Transverse colon (tissue), 4 donors: ENCODE results near the gene RRAD. TPM values are rescaled to one million over a fixed set of nuclear protein-coding genes. Genes with fewer than 3 reads are reported as not detected.

Source experiments
- DNase-seq: peaks from one replicate; pipeline ENCODE4 v3.0.0-alpha.2; 2019
- H3K27ac ChIP-seq, 4 donors: fragments of 200-600 bp; sonication (generic); 2 replicates each; pipeline ENCODE4 v1.5.1; 2016 to 2018; ENCODE audit warnings: inconsistent platforms in 4 of 4
- H3K27me3 ChIP-seq: fragments of 200-600 bp; sonication (generic); 2 replicates; pipeline ENCODE4 v1.5.1; 2017; ENCODE audit warnings: inconsistent platforms
- H3K36me3 ChIP-seq, 4 donors: fragments of 200-600 bp; sonication (generic); 2 replicates each; pipeline ENCODE4 v1.5.1; 2017 to 2019; ENCODE audit warnings: inconsistent platforms in 4 of 4
- H3K4me1 ChIP-seq, 4 donors: fragments of 200-600 bp; sonication (generic); 2 replicates each; pipeline ENCODE4 v1.5.1; 2017 to 2020; ENCODE audit warnings: inconsistent platforms in 4 of 4
- H3K4me3 ChIP-seq, 4 donors: fragments of 200-600 bp; sonication (generic); 1 replicate in 1 of 4; 2 replicates in 3 of 4; pipeline versions ENCODE4 v1.5.1 to v1.6.1; 2017 to 2019; ENCODE audit warnings: inconsistent platforms in 4 of 4
- H3K9me3 ChIP-seq, 2 donors: fragments of 200-600 bp; sonication (generic); 2 replicates each; pipeline ENCODE4 v1.5.1; 2017 to 2019; ENCODE audit warnings: inconsistent platforms in 2 of 2
- EP300 ChIP-seq: sonication (generic); formaldehyde crosslinking; IDR thresholded peaks from one replicate; pipeline ENCODE4 v1.6.1; 2017; ENCODE audit warnings: antibody characterized with exemption, low read depth
- POLR2A ChIP-seq: fragments of 450-650 bp; IDR thresholded peaks from one replicate; pipeline ENCODE4 v1.6.1; 2016; ENCODE audit warnings: antibody characterized with exemption, mild to moderate bottlenecking, moderate library complexity
- POLR2AphosphoS5 ChIP-seq, 3 donors: sonication (generic); formaldehyde crosslinking; IDR thresholded peaks; one replicate each; pipeline ENCODE4 v1.6.1; 2016; ENCODE audit warnings: antibody characterized with exemption in 3 of 3
- WGBS, 2 donors: methylation state at CpG; one replicate each; pipeline ENCODE4 v1.1.5; 2018; ENCODE audit warnings: low coverage in 1 of 2; 5-methylcytosine and 5-hydroxymethylcytosine counted together
- in situ Hi-C, 4 donors: fragments of 200-750 bp; cut with MboI; loops; one replicate each; pipeline versions ENCODE4 v1.15.0 to v1.15.1; 2017; ENCODE audit warnings: low sequenced_read_pairs in 3 of 4, low pct_ligation_motif_present in 1 of 4, low pct_unique_long_range_greater_than_20kb in 1 of 4
- intact Hi-C: fragments of 100-400 bp; cut with DNase I; formaldehyde crosslinking; loops from one replicate; pipeline ENCODE4 v1.15.1; 2023; ENCODE audit warnings: low total_unique reads
- total RNA-seq, 4 donors: library from RNA; depleted of rRNA; stranded (reverse); fragments of >200 nt; gene quantifications; one replicate each; pipeline ENCODE4 v1.1.0, GENCODE V29; 2016
- TF ChIP-seq, protein P1 (sequence below), 5 experiments: fragments of 200-600 bp in 3 of 5; fragments of 450-650 bp in 2 of 5; sonication (generic) in 3 of 5; IDR thresholded peaks; 1 replicate in 2 of 5; 2 replicates in 3 of 5; pipeline ENCODE4 v1.5.1; 2016 to 2017; ENCODE audit warnings: antibody characterized with exemption in 5 of 5, inconsistent platforms in 3 of 5, mild to moderate bottlenecking in 2 of 5, moderate library complexity in 1 of 5

The RRAD gene
- total RNA-seq, 4 donors from 2014 or later: 3.5 to 15.3 (median 4.2) TPM; not detected in 1

DNA sequence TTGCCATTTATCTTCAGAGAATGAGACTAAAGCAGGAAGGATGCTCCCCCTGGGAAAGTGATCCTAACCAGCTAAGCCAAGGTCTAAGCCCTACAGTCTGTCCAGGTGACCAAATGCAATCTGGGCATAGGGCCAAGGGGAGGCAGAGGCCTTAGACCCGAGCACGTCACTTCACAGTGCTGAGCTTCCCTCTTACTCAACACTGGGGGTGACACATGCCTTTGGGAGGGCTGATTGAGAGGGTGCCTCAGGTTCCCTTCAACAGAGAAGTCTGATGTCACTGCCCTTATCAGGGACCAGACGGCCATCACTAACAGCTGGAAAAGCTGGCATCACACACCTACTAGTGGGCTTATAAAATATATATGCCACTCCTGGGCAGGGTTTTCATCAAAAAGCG is 4.9 kb upstream of the RRAD start:
- intact Hi-C loops: no loop called here
- no peaks in the 10 kb centered on the region for H3K9me3 ChIP-seq

DNA sequence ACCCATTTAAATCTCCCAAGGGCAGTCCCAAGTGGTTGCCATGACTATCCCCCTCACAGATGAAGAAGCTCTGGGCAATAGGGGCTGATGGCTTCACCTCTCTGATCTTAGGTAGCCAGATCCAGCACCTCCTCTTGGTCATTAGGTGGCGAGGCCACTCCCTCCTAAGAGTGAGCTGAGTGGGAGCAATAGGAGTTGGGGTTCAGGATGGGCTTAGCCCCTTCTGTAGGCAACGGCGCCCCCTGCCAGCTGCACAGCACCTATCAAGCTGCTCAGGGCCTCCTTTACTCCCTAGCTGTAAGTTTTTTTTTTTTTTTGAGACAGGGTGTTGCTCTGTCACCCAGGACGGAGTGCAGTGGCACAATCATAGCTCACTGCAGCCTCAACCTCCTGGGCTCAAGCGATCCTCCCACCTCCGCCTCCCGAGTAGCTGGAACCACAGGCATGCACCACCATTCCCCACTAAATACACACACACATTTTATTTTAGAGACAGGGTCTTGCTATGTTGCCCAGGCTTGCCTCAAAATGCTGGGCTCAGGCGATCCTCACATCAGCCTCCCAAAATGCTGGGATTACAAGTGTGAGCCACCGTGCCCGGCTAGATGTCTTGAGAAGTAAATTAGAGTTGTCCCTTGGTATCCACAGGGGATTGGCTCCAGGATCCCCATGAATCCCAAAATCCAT is 3.5 kb upstream of the RRAD start:
- H3K4me1 ChIP-seq: peaks cover 9 to 37% (median 29%) of the 10 kb centered on the region in 4 donors
- H3K9me3 ChIP-seq: no peaks in the 10 kb centered on the region
- intact Hi-C loops (loop anchor here (2.0 kb wide), 1 partner anchor 34 kb away; no protein-coding TSS in a partner anchor), in situ Hi-C loops (no loop called here)
- DNase-seq: peak; percentile 49
- H3K36me3 ChIP-seq: no peaks in the 10 kb centered on the region
- H3K27me3 ChIP-seq: peaks cover 16% of the 10 kb centered on the region
- TF ChIP-seq POLR2A: no peak
- TF ChIP-seq, protein P1, sequence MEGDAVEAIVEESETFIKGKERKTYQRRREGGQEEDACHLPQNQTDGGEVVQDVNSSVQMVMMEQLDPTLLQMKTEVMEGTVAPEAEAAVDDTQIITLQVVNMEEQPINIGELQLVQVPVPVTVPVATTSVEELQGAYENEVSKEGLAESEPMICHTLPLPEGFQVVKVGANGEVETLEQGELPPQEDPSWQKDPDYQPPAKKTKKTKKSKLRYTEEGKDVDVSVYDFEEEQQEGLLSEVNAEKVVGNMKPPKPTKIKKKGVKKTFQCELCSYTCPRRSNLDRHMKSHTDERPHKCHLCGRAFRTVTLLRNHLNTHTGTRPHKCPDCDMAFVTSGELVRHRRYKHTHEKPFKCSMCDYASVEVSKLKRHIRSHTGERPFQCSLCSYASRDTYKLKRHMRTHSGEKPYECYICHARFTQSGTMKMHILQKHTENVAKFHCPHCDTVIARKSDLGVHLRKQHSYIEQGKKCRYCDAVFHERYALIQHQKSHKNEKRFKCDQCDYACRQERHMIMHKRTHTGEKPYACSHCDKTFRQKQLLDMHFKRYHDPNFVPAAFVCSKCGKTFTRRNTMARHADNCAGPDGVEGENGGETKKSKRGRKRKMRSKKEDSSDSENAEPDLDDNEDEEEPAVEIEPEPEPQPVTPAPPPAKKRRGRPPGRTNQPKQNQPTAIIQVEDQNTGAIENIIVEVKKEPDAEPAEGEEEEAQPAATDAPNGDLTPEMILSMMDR (IDR thresholded peaks at IDR 0.05): peak in 4 of 5 experiments; percentile 22 to 46 (median 33)
- WGBS, 2 donors: 80% methylated on average over 10 of the region's 10 CpGs; no CpG with 5 or more reads in 1 of the 2 donors
- H3K4me3 ChIP-seq: no peak overlapping the region
- no peak overlapping the region for H3K27ac ChIP-seq

More for the DNA sequence above, 4.9 kb upstream of the RRAD start:
- TF ChIP-seq POLR2AphosphoS5 (IDR thresholded peaks at IDR 0.05) (no peak), EP300 (no peak), POLR2A (no peak)
- TF ChIP-seq, protein P1 (IDR thresholded peaks at IDR 0.05): no peak
- H3K4me3 ChIP-seq: no peak overlapping the region
- peaks cover 5% of the 10 kb centered on the region for H3K27me3 ChIP-seq
- in situ Hi-C loops: no loop called here
- H3K4me1 ChIP-seq: peaks cover 9 to 27% (median 23%) of the 10 kb centered on the region in 4 donors
- no peak overlapping the region for H3K27ac ChIP-seq
- WGBS, 2 donors: 63% methylated on average over 4 of the region's 4 CpGs; no CpG with 5 or more reads in 1 of the 2 donors
- H3K36me3 ChIP-seq: no peaks in the 10 kb centered on the region
- peak; percentile 35 for DNase-seq

DNA sequence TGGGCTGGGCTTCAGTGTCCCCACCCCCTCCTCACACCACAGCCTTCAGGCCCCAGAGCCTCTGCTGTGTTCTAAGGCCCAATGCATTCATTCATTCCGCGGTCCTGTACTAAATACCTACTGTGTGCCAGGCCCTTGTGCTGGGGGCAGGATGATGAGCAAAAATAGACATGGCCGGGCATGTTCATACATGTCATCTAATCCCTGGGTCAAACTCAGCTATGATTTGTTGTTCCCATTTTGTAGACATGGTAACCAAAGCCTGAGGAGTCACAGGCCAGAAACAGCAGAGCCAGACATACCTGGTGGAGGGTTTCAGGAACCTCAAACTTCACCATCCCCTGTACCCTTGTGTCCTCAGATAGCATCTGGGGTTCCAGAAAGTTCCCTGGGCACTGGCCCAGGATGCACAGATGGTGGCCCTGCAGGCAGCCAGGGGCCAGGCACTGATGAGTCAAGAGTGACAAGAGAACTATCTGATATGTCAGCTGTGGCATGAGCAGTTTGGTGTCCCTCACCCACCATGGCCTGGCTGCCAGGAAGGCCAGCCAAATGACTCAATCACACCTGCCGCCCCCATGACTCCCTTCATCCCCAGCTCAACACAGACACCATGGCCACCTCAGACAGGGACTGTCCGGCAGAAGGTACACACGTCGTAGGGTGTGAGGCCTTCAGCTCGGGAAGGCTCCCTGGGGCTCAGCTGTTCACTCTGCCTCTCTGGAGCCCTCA is 2.7 kb upstream of the RRAD start:
- 92% methylated on average over 8 of the region's 8 CpGs; no CpG with 5 or more reads in 1 of the 2 donors for WGBS, 2 donors
- H3K27ac ChIP-seq: no peak overlapping the region
- intact Hi-C loops: loop anchor here (2.0 kb wide), 1 partner anchor 33 kb away; no protein-coding TSS in a partner anchor
- DNase-seq: no peak
- peaks cover 4 to 36% (median 28%) of the 10 kb centered on the region in 4 donors for H3K4me1 ChIP-seq
- TF ChIP-seq, protein P1 (IDR thresholded peaks at IDR 0.05): no peak
- TF ChIP-seq POLR2AphosphoS5 (IDR thresholded peaks at IDR 0.05) (no peak), POLR2A (no peak), EP300 (no peak)
- H3K4me3 ChIP-seq: no peak overlapping the region
- in situ Hi-C loops: no loop called here
- H3K27me3 ChIP-seq: peaks cover 16% of the 10 kb centered on the region
- H3K36me3 ChIP-seq: no peaks in the 10 kb centered on the region
- H3K9me3 ChIP-seq: no peaks in the 10 kb centered on the region

DNA sequence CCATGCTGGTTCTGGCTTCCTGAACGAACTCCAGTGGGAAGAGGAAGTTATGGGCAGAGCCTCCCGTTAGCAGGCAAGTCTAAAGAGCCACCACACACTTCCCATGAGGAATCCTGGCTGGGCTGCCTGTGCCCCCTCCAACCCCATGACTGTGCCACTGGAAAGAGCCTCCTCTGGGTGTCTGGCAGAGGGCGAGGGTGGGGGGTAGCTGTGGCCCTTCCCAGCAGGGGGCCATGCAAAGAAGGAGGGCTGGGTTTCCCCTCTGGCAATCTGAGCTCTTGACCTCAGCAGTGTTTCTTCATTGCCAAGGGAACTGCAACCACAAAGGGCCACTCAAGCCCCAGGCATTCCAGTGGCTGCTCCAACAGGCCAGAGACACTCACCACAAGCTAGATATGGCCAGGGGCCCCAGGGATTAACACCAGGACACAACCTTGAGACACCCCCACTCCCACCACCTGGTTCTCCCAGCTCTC is 1.7 kb upstream of the RRAD start:
- in situ Hi-C loops: no loop called here
- intact Hi-C loops: no loop called here
- peaks cover 16% of the 10 kb centered on the region for H3K27me3 ChIP-seq
- WGBS, 2 donors: 54% methylated on average over 3 of the region's 3 CpGs; no CpG with 5 or more reads in 1 of the 2 donors
- no peak for TF ChIP-seq EP300
- TF ChIP-seq, protein P1 (IDR thresholded peaks at IDR 0.05): no peak
- TF ChIP-seq POLR2AphosphoS5 (IDR thresholded peaks at IDR 0.05): no peak
- TF ChIP-seq POLR2A: no peak
- H3K36me3 ChIP-seq: no peaks in the 10 kb centered on the region
- H3K4me1 ChIP-seq: peaks cover 0 to 32% (median 22%) of the 10 kb centered on the region in 4 donors
- H3K27ac ChIP-seq: peak overlapping the region; percentile 59 to 84 (median 76)
- no peaks in the 10 kb centered on the region for H3K9me3 ChIP-seq
- DNase-seq: no peak
- H3K4me3 ChIP-seq: no peak overlapping the region
